Measurements from ENCODE around the gene INTS4. TPM values are rescaled to one million over a fixed set of nuclear protein-coding genes. Genes with fewer than 3 reads are reported as not detected.
A peak's percentile ranks its signal among the peaks of the same experiment; 100 is the strongest.
"Not testable (repeated sequence)": the region's sequence is repeated elsewhere in the genome, so short reads cannot be mapped to it uniquely, and the experiment has no call there.

The INTS4 gene
- total RNA-seq, 1 experiment from 2014 or later: 86.7 TPM

- no peak for TF ChIP-seq CTCF (IDR thresholded peaks at IDR 0.05; ENCODE audit: insufficient read depth in 1 of 2, low read depth in 1 of 2, low read length in 1 of 2, severe bottlenecking in 1 of 2, unreplicated experiment in 1 of 2)
- Histone ChIP-seq H3K4me1 (no peaks in the 10 kb centered on the region), H3K36me3 (ENCODE audit: control insufficient read depth, insufficient read depth, low read length) (peaks cover 4% of the 10 kb centered on the region), H3K27me3 (replicated peaks; ENCODE audit: control insufficient read depth, insufficient read depth, low read length) (no peaks in the 10 kb centered on the region), H3K9me3 (no peaks in the 10 kb centered on the region), H3K4me3 (ENCODE audit: low read depth, low read length) (no peak overlapping the region)
- no TSS peak for BruUV-seq (replicated peaks)
- no peak overlapping the region for H3K27ac Mint-ChIP-seq (ENCODE audit: unreplicated experiment)
- CTCF ChIA-PET: no interaction called here
- H3K4me1 Mint-ChIP-seq (ENCODE audit: low read depth, unreplicated experiment): no peaks in the 10 kb centered on the region
- intact Hi-C loops (cut with micrococcal nuclease; ENCODE audit: unreplicated experiment): no loop called here
- no peak for DNase-seq
- no peaks in the 10 kb centered on the region for H3K9me3 Mint-ChIP-seq (ENCODE audit: unreplicated experiment)
- H3K4me3 Mint-ChIP-seq (ENCODE audit: unreplicated experiment): no peak overlapping the region
- peaks cover 24% of the 10 kb centered on the region for H3K36me3 Mint-ChIP-seq (ENCODE audit: insufficient read depth, unreplicated experiment)
- H3K27me3 Mint-ChIP-seq (ENCODE audit: insufficient read depth, unreplicated experiment): no peaks in the 10 kb centered on the region
- POLR2A ChIA-PET: no interaction called here
Observed at GRCh38 chr11:77967121-77967520, 27.3 kb downstream of the INTS4 start.

- no peaks in the 10 kb centered on the region for H3K4me1 Mint-ChIP-seq (ENCODE audit: low read depth, unreplicated experiment)
- H3K9me3 ChIP-seq: no peaks in the 10 kb centered on the region
- H3K4me3 Mint-ChIP-seq (ENCODE audit: unreplicated experiment): no peak overlapping the region
- DNase-seq: no peak
- peaks cover 4% of the 10 kb centered on the region for H3K36me3 ChIP-seq (ENCODE audit: control insufficient read depth, insufficient read depth, low read length)
- H3K27me3 Mint-ChIP-seq (ENCODE audit: insufficient read depth, unreplicated experiment): no peaks in the 10 kb centered on the region
- POLR2A ChIA-PET: no interaction called here
- no TSS peak for BruUV-seq (replicated peaks)
- intact Hi-C loops (cut with micrococcal nuclease; ENCODE audit: unreplicated experiment): no loop called here
- H3K27me3 ChIP-seq (replicated peaks; ENCODE audit: control insufficient read depth, insufficient read depth, low read length): no peaks in the 10 kb centered on the region
- TF ChIP-seq CTCF (IDR thresholded peaks at IDR 0.05; ENCODE audit: insufficient read depth in 1 of 2, low read depth in 1 of 2, low read length in 1 of 2, severe bottlenecking in 1 of 2, unreplicated experiment in 1 of 2): no peak
- H3K27ac Mint-ChIP-seq (ENCODE audit: unreplicated experiment): no peak overlapping the region
- H3K9me3 Mint-ChIP-seq (ENCODE audit: unreplicated experiment): no peaks in the 10 kb centered on the region
- H3K4me3 ChIP-seq (ENCODE audit: low read depth, low read length): no peak overlapping the region
- CTCF ChIA-PET: no interaction called here
- H3K4me1 ChIP-seq: no peaks in the 10 kb centered on the region
- peaks cover 19% of the 10 kb centered on the region for H3K36me3 Mint-ChIP-seq (ENCODE audit: insufficient read depth, unreplicated experiment)
Observed at GRCh38 chr11:77966338-77966737, 28.1 kb downstream of the INTS4 start.

GRCh38 chr11:77959434-77959833 is 35.0 kb downstream of the INTS4 start:
- CTCF ChIA-PET: no interaction called here
- H3K4me3 ChIP-seq (ENCODE audit: low read depth, low read length): no peak overlapping the region
- no peaks in the 10 kb centered on the region; the same call in 1 of the 2 replicates for H3K36me3 ChIP-seq (ENCODE audit: control insufficient read depth, insufficient read depth, low read length)
- no peaks in the 10 kb centered on the region for H3K27me3 ChIP-seq (replicated peaks; ENCODE audit: control insufficient read depth, insufficient read depth, low read length)
- no peak for DNase-seq
- intact Hi-C loops (cut with micrococcal nuclease; ENCODE audit: unreplicated experiment): loop anchor here (2.0 to 5.0 kb wide), 2 partner anchors 35 to 88 kb away; partner anchors contain the start of gene INTS4
- POLR2A ChIA-PET: interaction anchor here (0.5 kb wide), 1 partner anchor 35 kb away, joined by 6 read pairs; the partner anchor contains the start of gene INTS4
- Mint-ChIP-seq H3K27ac (ENCODE audit: unreplicated experiment) (peak overlapping the region; percentile 58), H3K36me3 (ENCODE audit: insufficient read depth, unreplicated experiment) (peaks cover 38% of the 10 kb centered on the region), H3K9me3 (ENCODE audit: unreplicated experiment) (no peaks in the 10 kb centered on the region), H3K27me3 (ENCODE audit: insufficient read depth, unreplicated experiment) (no peaks in the 10 kb centered on the region), H3K4me3 (ENCODE audit: unreplicated experiment) (peak overlapping the region; percentile 25), H3K4me1 (ENCODE audit: low read depth, unreplicated experiment) (peaks cover 24% of the 10 kb centered on the region)
- no peak for TF ChIP-seq CTCF (IDR thresholded peaks at IDR 0.05; ENCODE audit: insufficient read depth in 1 of 2, low read depth in 1 of 2, low read length in 1 of 2, severe bottlenecking in 1 of 2, unreplicated experiment in 1 of 2)
- no peaks in the 10 kb centered on the region for H3K9me3 ChIP-seq
- H3K4me1 ChIP-seq: peaks cover 24% of the 10 kb centered on the region
- BruUV-seq (replicated peaks): no TSS peak

- H3K27me3 Mint-ChIP-seq (ENCODE audit: insufficient read depth, unreplicated experiment); H3K9me3 Mint-ChIP-seq (ENCODE audit: unreplicated experiment); POLR2A ChIA-PET; CTCF ChIA-PET; H3K36me3 ChIP-seq (ENCODE audit: control insufficient read depth, insufficient read depth, low read length); H3K27me3 ChIP-seq (replicated peaks; ENCODE audit: control insufficient read depth, insufficient read depth, low read length); H3K4me3 ChIP-seq (ENCODE audit: low read depth, low read length); BruUV-seq (replicated peaks); H3K9me3 ChIP-seq: not testable (repeated sequence)
- H3K36me3 Mint-ChIP-seq (ENCODE audit: insufficient read depth, unreplicated experiment): peaks cover 45% of the 10 kb centered on the region
- peaks cover 24% of the 10 kb centered on the region for H3K4me1 Mint-ChIP-seq (ENCODE audit: low read depth, unreplicated experiment)
- H3K4me1 ChIP-seq: peaks cover 24% of the 10 kb centered on the region
- peak overlapping the region; percentile 58 for H3K27ac Mint-ChIP-seq (ENCODE audit: unreplicated experiment)
- intact Hi-C loops (cut with micrococcal nuclease; ENCODE audit: unreplicated experiment): loop anchor here (2.0 to 5.0 kb wide), 2 partner anchors 36 to 89 kb away; partner anchors contain the start of gene INTS4
- DNase-seq: peak; percentile 65 to 74
- H3K4me3 Mint-ChIP-seq (ENCODE audit: unreplicated experiment): peak overlapping the region; percentile 13
Observed at GRCh38 chr11:77958583-77959177, 35.8 kb downstream of the INTS4 start.

GRCh38 chr11:77943296-77943695 is 51.2 kb downstream of the INTS4 start:
- intact Hi-C loops (cut with micrococcal nuclease; ENCODE audit: unreplicated experiment); H3K4me1 Mint-ChIP-seq (ENCODE audit: low read depth, unreplicated experiment); CTCF ChIA-PET; H3K27me3 Mint-ChIP-seq (ENCODE audit: insufficient read depth, unreplicated experiment); BruUV-seq (replicated peaks); H3K27me3 ChIP-seq (replicated peaks; ENCODE audit: control insufficient read depth, insufficient read depth, low read length); H3K27ac Mint-ChIP-seq (ENCODE audit: unreplicated experiment); POLR2A ChIA-PET; DNase-seq; H3K4me3 Mint-ChIP-seq (ENCODE audit: unreplicated experiment); H3K36me3 ChIP-seq (ENCODE audit: control insufficient read depth, insufficient read depth, low read length); H3K4me1 ChIP-seq; H3K9me3 ChIP-seq; H3K4me3 ChIP-seq (ENCODE audit: low read depth, low read length); H3K9me3 Mint-ChIP-seq (ENCODE audit: unreplicated experiment): not testable (repeated sequence)
- H3K36me3 Mint-ChIP-seq (ENCODE audit: insufficient read depth, unreplicated experiment): peaks cover 23% of the 10 kb centered on the region
